ENCODE results near the gene HHIPL1.
A peak's percentile ranks its signal among the peaks of the same experiment; 100 is the strongest.

GRCh38 chr14:99628887-99629618 lies 15.9 kb upstream of the HHIPL1 start:
- peak; percentile 90 to 99 for TF ChIP-seq CTCF (conservative IDR thresholded peaks at IDR 0.05 in 1 of 2, IDR thresholded peaks at IDR 0.05 in 1 of 2; ENCODE audit: extremely low read depth in 1 of 2, insufficient read depth in 1 of 2, low read depth in 1 of 2, low read length in 2 of 2)
- TF ChIP-seq EZH2 (IDR thresholded peaks at IDR 0.05; ENCODE audit: borderline replicate concordance, low read length): no peak
